HG03558 (cell line): ENCODE results near the gene SCN4B.

Experiments used
- ATAC-seq: cut with Tn5 transposase; IDR thresholded peaks from one replicate; pipeline ENCODE4 v1.9.1; 2021; ENCODE audit warnings: moderate number of reproducible peaks; ENCODE audit not compliant: unreplicated experiment; ENCODE audit errors: extremely low read depth

The SCN4B gene

GRCh38 chr11:118106789-118107335 lies 45.8 kb downstream of the SCN4B start:
- ATAC-seq = no peak

DNA sequence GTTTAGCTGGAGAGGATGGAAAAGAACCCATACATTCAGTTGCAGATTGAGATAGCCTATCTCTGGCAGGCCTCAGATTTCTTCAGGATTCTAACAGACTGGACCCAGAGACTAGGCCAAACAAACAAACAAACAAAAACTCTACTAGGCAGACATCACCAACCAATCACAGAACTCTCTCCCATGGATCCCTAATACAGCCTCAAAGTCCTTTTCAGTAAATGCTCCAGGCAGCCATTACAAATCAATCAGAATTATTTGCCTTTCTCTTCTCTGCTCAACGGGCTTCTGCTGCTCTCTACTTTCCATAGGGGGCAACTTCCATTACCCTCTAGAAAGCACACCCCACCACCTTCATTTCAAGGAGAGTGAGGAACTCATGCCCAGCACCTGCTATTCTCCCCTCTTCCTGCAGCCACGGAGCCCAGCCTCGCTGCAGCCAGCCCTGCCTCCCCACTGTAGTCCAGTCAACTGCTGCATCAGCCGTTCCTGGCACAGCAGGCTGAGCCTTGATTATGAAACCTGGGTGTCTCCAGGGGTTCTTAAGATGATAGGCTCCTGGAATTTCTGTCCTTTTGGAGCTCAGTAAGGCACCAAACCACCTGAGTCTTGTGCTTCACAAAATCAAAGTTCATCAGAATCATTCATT lies 46.8 kb downstream of the SCN4B start:
- ATAC-seq = no peak

GRCh38 chr11:118104491-118104890 lies 48.1 kb downstream of the SCN4B start:
- ATAC-seq = no peak

- no peak for ATAC-seq
Measured at GRCh38 chr11:118102721-118103261, 49.8 kb downstream of the SCN4B start.

DNA sequence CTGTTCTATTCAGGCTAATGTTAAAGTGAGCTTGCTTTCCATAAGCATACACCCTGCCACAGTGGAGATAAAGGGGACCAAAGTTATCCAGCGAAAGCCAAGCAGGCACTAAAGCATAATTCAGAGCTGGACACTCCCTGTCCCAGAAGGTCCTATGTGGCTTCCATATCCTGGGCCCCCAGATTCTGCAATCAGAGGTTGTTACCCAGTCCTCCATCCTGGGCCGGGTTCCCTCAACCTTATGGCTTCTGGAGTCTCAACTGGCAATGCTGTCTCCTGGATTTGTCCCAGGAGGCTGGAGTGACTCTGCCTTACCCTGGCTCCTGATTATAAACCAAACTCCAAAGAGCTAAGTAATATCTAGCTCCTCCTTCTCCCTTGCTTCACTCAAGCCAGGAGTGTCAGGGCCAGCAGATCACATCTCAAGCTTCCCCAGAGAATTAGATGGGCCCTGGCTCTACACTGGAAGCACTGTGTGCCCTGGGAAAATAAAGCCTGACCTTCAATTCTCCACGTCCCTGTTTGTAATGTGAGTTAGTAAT lies 51.9 kb downstream of the SCN4B start:
- ATAC-seq = no peak

DNA sequence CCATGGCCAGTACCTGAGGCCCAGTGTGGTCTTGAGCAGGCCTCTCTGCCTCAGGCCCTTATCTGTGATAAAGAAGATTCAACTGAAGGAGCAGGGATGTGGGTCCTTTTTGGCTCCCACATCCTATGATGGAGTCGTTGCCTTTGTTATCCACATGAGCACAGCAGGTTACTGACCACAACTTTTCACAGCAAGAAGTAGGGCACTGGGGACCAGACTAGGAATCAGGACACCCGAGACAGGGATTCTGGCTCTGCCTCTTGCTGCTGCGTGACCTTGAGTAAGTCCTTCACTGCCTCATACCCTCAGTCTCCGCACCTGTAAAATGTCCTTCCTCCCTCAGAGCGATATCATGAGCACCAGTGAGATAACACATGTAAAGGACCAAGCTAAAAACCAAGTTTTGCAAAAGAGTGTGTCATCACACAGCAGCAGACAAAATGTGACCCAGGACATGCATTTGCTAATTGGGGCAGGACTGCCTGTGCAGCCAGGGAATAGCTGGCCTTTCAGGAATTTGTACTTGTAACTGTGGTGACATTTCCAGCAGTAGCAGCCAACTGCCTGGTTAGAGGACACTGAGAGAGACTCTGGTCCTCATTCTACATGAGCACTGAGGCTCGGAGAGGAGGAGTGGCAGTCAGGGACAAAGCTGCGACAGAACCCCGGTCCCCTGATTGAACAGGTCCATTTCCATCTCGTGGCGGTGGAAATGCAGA lies 52.6 kb downstream of the SCN4B start:
- ATAC-seq = no peak

- ATAC-seq = no peak
Measured at GRCh38 chr11:118098996-118099837, 53.4 kb downstream of the SCN4B start.

DNA sequence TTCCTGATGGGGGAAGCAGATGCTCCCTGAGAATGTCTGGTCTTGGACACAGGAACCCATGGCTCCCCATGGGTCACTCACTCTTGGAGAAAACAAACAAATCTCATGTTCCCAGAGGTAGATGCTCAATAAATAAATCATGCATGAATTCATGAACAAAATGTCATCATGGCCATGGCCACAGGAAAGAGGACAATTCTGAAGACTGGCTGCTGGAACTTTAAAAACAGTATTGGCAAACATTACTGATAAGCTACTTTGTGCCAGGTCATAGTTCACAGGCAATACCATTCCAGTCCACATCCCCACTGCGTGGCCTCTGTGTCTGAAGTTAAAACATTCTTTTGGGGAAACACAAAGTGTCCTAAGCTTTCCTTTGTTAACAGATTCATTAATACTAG lies 56.7 kb downstream of the SCN4B start:
- ATAC-seq = no peak

GRCh38 chr11:118095493-118095892 lies 57.1 kb downstream of the SCN4B start:
- no peak for ATAC-seq

- no peak for ATAC-seq
Measured at GRCh38 chr11:118092907-118093571, 59.6 kb downstream of the SCN4B start.

DNA sequence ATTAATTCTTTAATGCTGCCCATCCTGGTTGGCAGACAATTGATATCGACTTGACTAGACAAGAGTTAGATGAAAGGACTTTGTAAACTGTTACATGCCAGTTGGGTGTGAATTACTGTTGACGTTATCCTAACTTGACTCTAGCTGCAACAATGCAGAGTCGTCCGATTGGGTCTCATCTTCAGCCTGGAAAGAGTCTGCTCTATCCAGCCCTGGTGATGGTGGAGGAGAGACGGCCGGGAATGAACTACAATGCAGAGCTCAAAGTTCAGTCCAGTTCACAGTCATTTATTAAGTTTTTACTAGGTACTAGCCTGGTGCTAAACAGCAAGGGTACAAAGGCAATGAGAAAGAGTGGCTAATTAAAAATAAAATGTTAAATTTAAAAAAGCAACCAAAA lies 60.9 kb downstream of the SCN4B start:
- no peak for ATAC-seq

GRCh38 chr11:118090545-118091162 lies 62.0 kb downstream of the SCN4B start:
- no peak for ATAC-seq

DNA sequence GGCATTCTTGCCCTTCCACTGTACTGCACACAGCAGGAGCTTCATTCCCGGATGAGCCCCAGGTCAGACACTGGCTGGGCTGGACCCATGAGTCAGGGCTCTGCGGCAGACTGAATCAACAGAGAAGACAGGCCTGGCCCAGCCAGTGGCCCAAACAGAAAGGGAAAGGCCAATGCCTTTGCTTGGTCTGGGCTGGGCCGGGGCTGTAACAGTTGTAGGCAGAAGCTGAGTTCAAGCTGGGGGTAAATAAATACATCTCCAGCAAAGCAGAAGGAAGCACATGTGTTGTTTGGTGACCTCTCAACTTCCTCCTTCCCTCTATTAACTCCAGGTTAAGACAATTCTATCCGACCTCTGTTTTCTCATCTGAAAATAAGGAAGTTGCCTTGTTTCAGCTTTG lies 64.1 kb downstream of the SCN4B start:
- no peak for ATAC-seq

GRCh38 chr11:118087931-118088330 lies 64.7 kb downstream of the SCN4B start:
- ATAC-seq = no peak

GRCh38 chr11:118086913-118087768 lies 65.5 kb downstream of the SCN4B start, which contains the start of gene SMIM35:
SMIM35 (minus strand) TSS chr11:118086963; CDS start chr11:118086757, 206 bp downstream.
- no peak for ATAC-seq

GRCh38 chr11:118084656-118085055 lies 68.0 kb downstream of the SCN4B start:
- no peak for ATAC-seq

GRCh38 chr11:118084247-118084646 lies 68.4 kb downstream of the SCN4B start:
- no peak for ATAC-seq
